OCI-LY1 (cell line): Measurements from ENCODE around the gene CDH1.

Source experiments
- H2AFZ ChIP-seq: fragments of 200-600 bp; sonication (generic), shearing (Covaris generic); 2 replicates; pipeline ENCODE4 v1.6.0; 2014; ENCODE audit warnings: antibody characterized with exemption, mild to moderate bottlenecking, low read length
- H3F3A ChIP-seq: fragments of 200-600 bp; sonication (generic), shearing (Covaris generic); 2 replicates; pipeline ENCODE4 v1.6.0; 2014; ENCODE audit warnings: mild to moderate bottlenecking, antibody characterized with exemption, low read length, moderate library complexity; ENCODE audit not compliant: insufficient read depth
- H3K27ac ChIP-seq: fragments of 200-600 bp; sonication (generic); 2 replicates; pipeline ENCODE4 v1.5.1; 2014; ENCODE audit warnings: low read length, mixed run types, mild to moderate bottlenecking, low read depth; ENCODE audit not compliant: poor library complexity, severe bottlenecking
- H3K27me3 ChIP-seq: fragments of 200-600 bp; sonication (generic); 2 replicates; pipeline ENCODE4 v1.6.0; 2014; ENCODE audit warnings: antibody characterized with exemption, mild to moderate bottlenecking, low read length, moderate library complexity; ENCODE audit not compliant: insufficient read depth
- H3K36me3 ChIP-seq: fragments of 200-600 bp; sonication (generic); 2 replicates; pipeline ENCODE4 v1.6.1; 2014; ENCODE audit warnings: mild to moderate bottlenecking, antibody characterized with exemption, low read length, moderate library complexity, mixed read lengths; ENCODE audit not compliant: insufficient read depth
- H3K4me1 ChIP-seq: fragments of 200-600 bp; sonication (generic); 2 replicates; pipeline ENCODE4 v1.5.1; 2014; ENCODE audit warnings: mild to moderate bottlenecking, low read length, moderate library complexity; ENCODE audit not compliant: insufficient read depth, severe bottlenecking
- H3K4me2 ChIP-seq: fragments of 200-600 bp; sonication (generic), shearing (Covaris generic); 2 replicates; pipeline ENCODE4 v1.6.1; 2014; ENCODE audit warnings: low read length
- H3K4me3 ChIP-seq: fragments of 200-600 bp; sonication (generic); 2 replicates; pipeline ENCODE4 v1.5.1; 2014; ENCODE audit warnings: low read length, low read depth, mild to moderate bottlenecking, mixed read lengths; ENCODE audit not compliant: poor library complexity, severe bottlenecking
- H3K79me2 ChIP-seq: fragments of 200-600 bp; shearing (Covaris generic); 2 replicates; pipeline ENCODE4 v1.6.1; 2016; ENCODE audit warnings: mixed run types, low read length, mixed read lengths; ENCODE audit not compliant: insufficient read depth
- H3K9ac ChIP-seq: fragments of 200-600 bp; sonication (generic), shearing (Covaris generic); 2 replicates; pipeline ENCODE4 v1.6.1; 2014; ENCODE audit warnings: mild to moderate bottlenecking, low read length, mixed read lengths
- H3K9me2 ChIP-seq: fragments of 200-600 bp; sonication (generic), shearing (Covaris generic); 2 replicates; pipeline ENCODE4 v1.6.1; 2014; ENCODE audit warnings: low read depth, mild to moderate bottlenecking, low read length, mixed read lengths
- H3K9me3 ChIP-seq: fragments of 200-600 bp; shearing (Covaris generic); 2 replicates; pipeline ENCODE4 v1.6.1; 2014; ENCODE audit warnings: low read length, mixed read lengths
- H4K20me1 ChIP-seq: fragments of 200-600 bp; sonication (generic), shearing (Covaris generic); 2 replicates; pipeline ENCODE4 v1.6.0; 2016; ENCODE audit warnings: mild to moderate bottlenecking, low read length; ENCODE audit not compliant: insufficient read depth
- EZH2 ChIP-seq: fragments of 200-600 bp; sonication (generic), shearing (Covaris generic); IDR thresholded peaks from 2 replicates; pipeline ENCODE4 v1.8.0; 2017; ENCODE audit warnings: borderline replicate concordance, mixed run types, mild to moderate bottlenecking, antibody characterized with exemption, low read length, moderate library complexity, mixed read lengths
- TF ChIP-seq, protein P1 (sequence below): fragments of 200-600 bp; sonication (generic), shearing (Covaris generic); IDR thresholded peaks from 2 replicates; pipeline ENCODE4 v1.5.1; 2017; ENCODE audit warnings: mild to moderate bottlenecking, antibody characterized with exemption, low read length, moderate library complexity, mixed read lengths

The CDH1 gene

DNA sequence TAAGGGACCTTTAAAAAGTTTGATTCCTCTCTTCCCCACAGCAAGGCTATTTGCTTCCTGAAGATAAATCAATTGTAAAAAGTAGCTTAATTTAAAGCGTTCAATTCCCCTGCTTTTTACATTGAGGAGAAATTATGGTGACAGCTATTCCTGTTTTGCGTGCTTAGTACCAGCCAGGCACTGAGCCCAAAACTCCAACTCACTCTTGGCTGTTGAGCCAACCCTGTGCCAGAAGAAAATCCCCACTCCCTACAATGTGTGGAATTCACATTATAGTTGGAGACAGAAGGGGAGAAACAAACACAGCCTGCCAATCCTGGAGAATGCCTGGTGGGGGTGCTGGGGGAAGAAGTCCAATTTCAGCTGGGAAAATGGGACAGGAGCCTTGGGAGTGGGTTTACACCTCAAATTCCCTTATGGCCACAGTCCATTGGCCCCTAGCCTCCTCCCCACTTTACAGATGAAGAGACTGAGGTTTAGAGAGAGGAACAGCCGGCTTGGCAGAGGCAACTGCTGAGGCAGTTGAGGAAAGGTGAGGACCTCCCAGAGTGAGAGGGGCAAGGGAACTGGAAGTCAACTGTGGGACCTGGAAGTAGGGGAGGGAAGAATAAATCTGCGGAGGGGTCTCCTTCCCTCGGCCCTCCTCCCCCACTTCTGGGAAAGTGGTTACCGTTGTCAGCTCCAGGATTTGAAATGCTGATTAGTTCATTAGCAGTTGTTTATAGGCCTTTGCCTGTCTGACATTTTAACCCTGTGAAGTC is 26.1 kb downstream of the CDH1 start:
- no peak for TF ChIP-seq EZH2
- TF ChIP-seq, protein P1, sequence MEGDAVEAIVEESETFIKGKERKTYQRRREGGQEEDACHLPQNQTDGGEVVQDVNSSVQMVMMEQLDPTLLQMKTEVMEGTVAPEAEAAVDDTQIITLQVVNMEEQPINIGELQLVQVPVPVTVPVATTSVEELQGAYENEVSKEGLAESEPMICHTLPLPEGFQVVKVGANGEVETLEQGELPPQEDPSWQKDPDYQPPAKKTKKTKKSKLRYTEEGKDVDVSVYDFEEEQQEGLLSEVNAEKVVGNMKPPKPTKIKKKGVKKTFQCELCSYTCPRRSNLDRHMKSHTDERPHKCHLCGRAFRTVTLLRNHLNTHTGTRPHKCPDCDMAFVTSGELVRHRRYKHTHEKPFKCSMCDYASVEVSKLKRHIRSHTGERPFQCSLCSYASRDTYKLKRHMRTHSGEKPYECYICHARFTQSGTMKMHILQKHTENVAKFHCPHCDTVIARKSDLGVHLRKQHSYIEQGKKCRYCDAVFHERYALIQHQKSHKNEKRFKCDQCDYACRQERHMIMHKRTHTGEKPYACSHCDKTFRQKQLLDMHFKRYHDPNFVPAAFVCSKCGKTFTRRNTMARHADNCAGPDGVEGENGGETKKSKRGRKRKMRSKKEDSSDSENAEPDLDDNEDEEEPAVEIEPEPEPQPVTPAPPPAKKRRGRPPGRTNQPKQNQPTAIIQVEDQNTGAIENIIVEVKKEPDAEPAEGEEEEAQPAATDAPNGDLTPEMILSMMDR: no peak
- H3K4me2 ChIP-seq: no peak overlapping the region
- H2AFZ ChIP-seq: no peak overlapping the region
- H3K79me2 ChIP-seq: no peaks in the 10 kb centered on the region
- H3K27me3 ChIP-seq: peaks cover 5% of the 10 kb centered on the region
- H3F3A ChIP-seq: no peaks in the 10 kb centered on the region
- no peak overlapping the region for H3K27ac ChIP-seq
- no peaks in the 10 kb centered on the region for H3K9me2 ChIP-seq
- no peaks in the 10 kb centered on the region for H3K4me1 ChIP-seq
- H3K9ac ChIP-seq: no peak overlapping the region
- H3K36me3 ChIP-seq: no peaks in the 10 kb centered on the region
- no peaks in the 10 kb centered on the region for H3K9me3 ChIP-seq
- H4K20me1 ChIP-seq: no peaks in the 10 kb centered on the region
- H3K4me3 ChIP-seq: no peak overlapping the region

- Histone ChIP-seq H3K79me2 (no peaks in the 10 kb centered on the region), H3K9me3 (no peaks in the 10 kb centered on the region), H3K36me3 (no peaks in the 10 kb centered on the region), H3F3A (no peaks in the 10 kb centered on the region), H2AFZ (no peak overlapping the region), H3K9ac (no peak overlapping the region), H3K9me2 (no peaks in the 10 kb centered on the region), H3K4me2 (no peak overlapping the region), H3K27me3 (peaks cover 5% of the 10 kb centered on the region), H4K20me1 (no peaks in the 10 kb centered on the region), H3K4me1 (no peaks in the 10 kb centered on the region), H3K4me3 (no peak overlapping the region), H3K27ac (no peak overlapping the region)
- TF ChIP-seq, protein P1: no peak
- no peak for TF ChIP-seq EZH2
These were observed 27.8 kb downstream of the CDH1 start for GRCh38 chr16:68764862-68765261.

GRCh38 chr16:68767581-68767980 is 30.5 kb downstream of the CDH1 start:
- no peak overlapping the region for H3K9ac ChIP-seq
- H3F3A ChIP-seq: no peaks in the 10 kb centered on the region
- H3K79me2 ChIP-seq: no peaks in the 10 kb centered on the region
- H3K27ac ChIP-seq: no peak overlapping the region
- no peaks in the 10 kb centered on the region for H3K36me3 ChIP-seq
- H3K27me3 ChIP-seq: no peaks in the 10 kb centered on the region; the same call in 1 of the 2 replicates
- no peaks in the 10 kb centered on the region for H4K20me1 ChIP-seq
- H3K4me3 ChIP-seq: no peak overlapping the region
- no peaks in the 10 kb centered on the region for H3K9me2 ChIP-seq
- H2AFZ ChIP-seq: no peak overlapping the region
- no peaks in the 10 kb centered on the region for H3K9me3 ChIP-seq
- TF ChIP-seq, protein P1: no peak
- TF ChIP-seq EZH2: no peak
- H3K4me1 ChIP-seq: no peaks in the 10 kb centered on the region
- no peak overlapping the region for H3K4me2 ChIP-seq
